ENCODE results near the gene ALG12. TPM values are rescaled to one million over a fixed set of nuclear protein-coding genes. Genes with fewer than 3 reads are reported as not detected.

Gene ALG12
- total RNA-seq, 4 donors from 2014 or later = 10.1 to 24.4 (median 18.3) TPM

DNA sequence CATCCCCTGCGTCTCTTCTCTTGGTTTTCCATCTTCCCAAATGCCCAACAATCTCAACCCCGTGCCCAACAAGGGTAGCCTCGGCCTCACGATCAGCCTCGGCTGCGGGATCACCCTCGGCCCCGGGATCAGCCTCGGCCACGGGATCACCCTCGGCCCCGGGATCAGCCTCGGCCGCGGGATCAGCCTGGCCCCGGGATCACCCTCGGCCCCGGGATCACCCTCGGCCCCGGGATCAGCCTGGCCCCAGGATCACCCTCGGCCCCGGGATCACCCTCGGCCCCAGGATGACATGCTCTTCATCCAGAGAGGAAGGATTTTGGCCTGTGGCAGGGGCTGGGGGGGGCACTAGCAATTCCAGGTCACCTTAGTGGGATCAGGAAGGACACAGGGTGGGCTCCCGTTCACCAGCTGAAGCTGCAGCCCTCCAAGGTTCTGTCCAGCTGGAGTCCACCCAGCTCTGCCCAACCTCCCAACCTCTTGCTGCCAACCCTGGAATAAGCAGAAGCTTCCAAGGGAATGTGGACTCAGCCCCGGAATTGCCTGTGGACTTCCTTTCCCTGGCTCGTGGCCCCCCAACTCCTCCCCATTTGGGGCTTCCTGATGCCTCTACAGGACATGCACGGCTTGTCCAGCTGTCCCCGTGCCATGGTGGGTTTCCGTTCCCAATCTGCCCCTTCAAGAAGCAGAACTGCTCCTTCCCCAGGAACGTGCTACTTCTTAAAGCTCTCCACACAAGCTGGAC is 6.2 kb downstream of the ALG12 start:
- H3K36me3 ChIP-seq = peaks cover 0 to 12% (median 5%) of the 10 kb centered on the region in 4 donors
- H3K4me3 ChIP-seq = no peak overlapping the region
- no peak for TF ChIP-seq EP300 (IDR thresholded peaks at IDR 0.05; ENCODE audit: low read depth)
- TF ChIP-seq, protein P1, sequence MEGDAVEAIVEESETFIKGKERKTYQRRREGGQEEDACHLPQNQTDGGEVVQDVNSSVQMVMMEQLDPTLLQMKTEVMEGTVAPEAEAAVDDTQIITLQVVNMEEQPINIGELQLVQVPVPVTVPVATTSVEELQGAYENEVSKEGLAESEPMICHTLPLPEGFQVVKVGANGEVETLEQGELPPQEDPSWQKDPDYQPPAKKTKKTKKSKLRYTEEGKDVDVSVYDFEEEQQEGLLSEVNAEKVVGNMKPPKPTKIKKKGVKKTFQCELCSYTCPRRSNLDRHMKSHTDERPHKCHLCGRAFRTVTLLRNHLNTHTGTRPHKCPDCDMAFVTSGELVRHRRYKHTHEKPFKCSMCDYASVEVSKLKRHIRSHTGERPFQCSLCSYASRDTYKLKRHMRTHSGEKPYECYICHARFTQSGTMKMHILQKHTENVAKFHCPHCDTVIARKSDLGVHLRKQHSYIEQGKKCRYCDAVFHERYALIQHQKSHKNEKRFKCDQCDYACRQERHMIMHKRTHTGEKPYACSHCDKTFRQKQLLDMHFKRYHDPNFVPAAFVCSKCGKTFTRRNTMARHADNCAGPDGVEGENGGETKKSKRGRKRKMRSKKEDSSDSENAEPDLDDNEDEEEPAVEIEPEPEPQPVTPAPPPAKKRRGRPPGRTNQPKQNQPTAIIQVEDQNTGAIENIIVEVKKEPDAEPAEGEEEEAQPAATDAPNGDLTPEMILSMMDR (IDR thresholded peaks at IDR 0.05) = no peak
- no peak for TF ChIP-seq POLR2AphosphoS5 (IDR thresholded peaks at IDR 0.05)
- no peak for TF ChIP-seq POLR2A (IDR thresholded peaks at IDR 0.05)
- WGBS, 2 donors (ENCODE audit: low coverage in 1 of 2) = 93 to 94% methylated on average over 3 to 29 of the region's 30 CpGs
- intact Hi-C loops (cut with DNase I; ENCODE audit: low total_unique reads) (no loop called here), in situ Hi-C loops (cut with MboI; ENCODE audit: low pct_ligation_motif_present in 1 of 4, low pct_unique_long_range_greater_than_20kb in 1 of 4, low sequenced_read_pairs in 3 of 4) (loop anchor here in 1 of 4 donors (10.0 kb wide), 1 partner anchor 137 kb away; no protein-coding TSS in a partner anchor)
- no peak overlapping the region for H3K27ac ChIP-seq
- no peaks in the 10 kb centered on the region for H3K27me3 ChIP-seq
- peaks cover under 1 to 4% (median 2%) of the 10 kb centered on the region in 4 donors for H3K4me1 ChIP-seq
- no peak for DNase-seq
- H3K9me3 ChIP-seq = no peaks in the 10 kb centered on the region

DNA sequence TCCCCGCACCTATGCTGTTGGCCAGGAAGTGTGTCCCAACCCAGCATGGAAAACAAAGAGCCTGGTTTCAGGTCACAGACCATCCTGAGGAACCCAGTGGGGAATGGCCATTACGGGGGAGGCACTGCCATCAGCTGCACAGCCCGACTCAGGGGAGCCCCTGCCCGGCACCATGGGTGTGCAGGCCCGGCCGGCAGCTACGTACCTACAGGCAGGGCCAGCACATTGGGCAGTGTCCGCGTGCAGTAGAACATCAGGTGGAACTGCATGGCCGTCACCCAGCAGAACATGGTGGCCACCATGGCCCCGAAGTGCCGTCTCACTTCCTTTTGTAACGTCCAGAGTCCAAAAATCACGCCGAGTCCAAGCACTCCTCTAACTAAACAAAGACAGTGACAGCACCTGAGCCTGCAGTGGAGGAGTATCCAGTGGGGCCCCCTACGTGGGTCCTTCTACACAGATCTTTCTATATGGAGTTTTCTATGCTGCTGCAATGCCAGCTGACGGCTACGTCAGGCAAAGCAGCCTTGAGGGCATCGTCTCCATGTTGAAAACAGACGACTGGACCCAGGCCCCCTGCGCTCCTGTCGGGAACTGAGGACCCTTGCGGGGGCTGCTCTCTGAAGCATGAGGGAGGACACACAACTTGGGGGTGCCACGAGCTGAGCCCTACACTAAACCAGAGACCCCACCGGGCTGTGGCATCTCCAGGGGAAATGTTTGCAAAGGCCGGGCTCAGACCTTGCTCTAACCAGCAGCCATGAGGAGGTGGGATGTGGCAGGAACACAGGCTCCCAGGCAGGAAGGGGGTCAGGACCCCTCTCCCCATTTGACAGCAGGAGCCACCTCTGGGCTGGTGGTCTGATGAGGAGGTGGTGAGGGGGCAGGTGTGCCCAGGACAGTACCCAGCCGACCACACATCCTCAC is 7.7 kb downstream of the ALG12 start:
- H3K27me3 ChIP-seq = no peaks in the 10 kb centered on the region
- peaks cover 0 to 12% (median 5%) of the 10 kb centered on the region in 4 donors for H3K36me3 ChIP-seq
- no peak overlapping the region for H3K27ac ChIP-seq
- TF ChIP-seq, protein P1 (IDR thresholded peaks at IDR 0.05) = no peak
- TF ChIP-seq POLR2A (IDR thresholded peaks at IDR 0.05) (no peak), EP300 (IDR thresholded peaks at IDR 0.05; ENCODE audit: low read depth) (no peak), POLR2AphosphoS5 (IDR thresholded peaks at IDR 0.05) (no peak)
- 93% methylated on average over 27 of the region's 27 CpGs; no CpG with 5 or more reads in 1 of the 2 donors for WGBS, 2 donors (ENCODE audit: low coverage in 1 of 2)
- H3K9me3 ChIP-seq = no peaks in the 10 kb centered on the region
- H3K4me3 ChIP-seq = no peak overlapping the region
- in situ Hi-C loops (cut with MboI; ENCODE audit: low pct_ligation_motif_present in 1 of 4, low pct_unique_long_range_greater_than_20kb in 1 of 4, low sequenced_read_pairs in 3 of 4) (loop anchor here in 1 of 4 donors (10.0 kb wide), 1 partner anchor 136 kb away; no protein-coding TSS in a partner anchor), intact Hi-C loops (cut with DNase I; ENCODE audit: low total_unique reads) (no loop called here)
- DNase-seq = no peak
- H3K4me1 ChIP-seq = no peaks in the 10 kb centered on the region

DNA sequence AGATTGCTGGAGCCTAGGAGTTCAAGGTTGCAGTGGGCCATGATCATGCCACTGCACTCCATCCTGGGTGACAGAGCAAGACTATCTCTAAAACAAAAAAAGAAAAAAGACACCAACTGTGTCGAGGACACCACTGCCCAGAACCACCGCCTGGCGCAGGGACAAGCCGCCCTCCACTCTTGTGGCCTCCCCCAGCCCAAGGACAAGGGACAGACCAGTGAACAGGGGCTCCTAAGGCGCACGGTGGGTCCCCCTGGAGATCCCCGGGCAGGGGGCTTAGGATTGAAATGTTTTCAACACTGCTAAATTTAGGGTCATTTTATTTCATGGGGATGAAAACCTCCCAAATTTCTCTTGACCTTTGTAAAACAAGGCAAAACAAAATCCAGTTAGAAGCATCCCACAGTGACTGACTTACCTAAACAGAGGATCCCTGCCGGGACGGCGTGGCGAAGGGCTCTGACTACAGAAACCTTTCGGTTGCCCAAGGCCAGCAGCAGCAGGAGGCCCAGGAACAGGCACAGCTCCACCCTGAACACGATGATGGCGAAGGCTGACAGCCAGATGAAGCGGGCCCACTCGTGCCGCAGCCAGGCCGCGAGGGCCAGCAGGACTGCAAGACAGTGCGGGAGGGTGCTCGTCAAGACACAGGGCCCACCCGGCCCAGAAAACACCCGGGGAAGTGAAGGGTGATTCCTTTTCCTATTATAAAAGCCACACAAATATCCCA is 8.6 kb downstream of the ALG12 start:
- Histone ChIP-seq H3K27ac (no peak overlapping the region), H3K9me3 (no peaks in the 10 kb centered on the region), H3K4me1 (no peaks in the 10 kb centered on the region), H3K36me3 (peaks cover 0 to 12% (median 5%) of the 10 kb centered on the region in 4 donors), H3K4me3 (no peak overlapping the region), H3K27me3 (no peaks in the 10 kb centered on the region)
- DNase-seq = no peak
- intact Hi-C loops (cut with DNase I; ENCODE audit: low total_unique reads) = no loop called here
- TF ChIP-seq POLR2A (IDR thresholded peaks at IDR 0.05) (no peak), EP300 (IDR thresholded peaks at IDR 0.05; ENCODE audit: low read depth) (no peak), POLR2AphosphoS5 (IDR thresholded peaks at IDR 0.05) (no peak)
- TF ChIP-seq, protein P1 (IDR thresholded peaks at IDR 0.05) = no peak
- WGBS, 2 donors (ENCODE audit: low coverage in 1 of 2) = 95% methylated on average over 23 of the region's 23 CpGs; no CpG with 5 or more reads in 1 of the 2 donors
- in situ Hi-C loops (cut with MboI; ENCODE audit: low pct_ligation_motif_present in 1 of 4, low pct_unique_long_range_greater_than_20kb in 1 of 4, low sequenced_read_pairs in 3 of 4) = loop anchor here in 1 of 4 donors (10.0 kb wide), 1 partner anchor 135 kb away; no protein-coding TSS in a partner anchor
